Vagina (tissue), 2 donors: ENCODE measurements around the gene TENM4.

Source experiments
- POLR2A ChIP-seq, 2 donors: fragments of 450-650 bp; IDR thresholded peaks; one replicate each; pipeline ENCODE4 v1.6.1; 2017; ENCODE audit warnings: antibody characterized with exemption in 2 of 2, mild to moderate bottlenecking in 2 of 2, moderate library complexity in 2 of 2
- POLR2AphosphoS5 ChIP-seq, 2 donors: sonication (generic); formaldehyde crosslinking; IDR thresholded peaks; one replicate each; pipeline ENCODE4 v1.9.0; 2017; ENCODE audit warnings: antibody characterized with exemption in 2 of 2, mild to moderate bottlenecking in 2 of 2, low read depth in 1 of 2; ENCODE audit not compliant: insufficient read depth in 1 of 2
- TF ChIP-seq, protein P1 (sequence below), 3 experiments: fragments of 450-650 bp in 2 of 3; fragments of 200-600 bp in 1 of 3; sonication (generic) in 1 of 3; IDR thresholded peaks; one replicate each; pipeline ENCODE4 v1.5.1; 2017 to 2019; ENCODE audit warnings: antibody characterized with exemption in 3 of 3, mild to moderate bottlenecking in 2 of 3, moderate library complexity in 2 of 3

DNA sequence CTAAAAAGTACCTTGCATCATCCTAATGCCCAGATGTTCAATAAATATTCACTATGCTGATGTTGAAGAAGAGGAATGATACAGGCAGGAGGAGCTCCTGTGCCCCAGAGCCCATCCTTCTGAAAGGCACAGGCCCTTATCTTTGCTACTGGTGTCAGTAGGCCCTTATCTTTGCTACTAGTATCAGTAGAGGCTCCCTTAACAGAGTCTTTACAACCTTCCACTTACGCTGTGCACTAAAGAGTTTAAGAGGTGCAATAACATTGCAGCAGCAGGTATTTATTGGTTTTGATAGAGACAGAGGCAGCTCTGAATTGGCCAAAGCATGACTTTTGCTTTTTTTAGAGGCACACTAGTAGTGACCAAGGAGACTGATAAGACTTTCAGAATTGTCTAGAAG, 174.4 kb downstream of the TENM4 start:
- TF ChIP-seq POLR2AphosphoS5 (IDR thresholded peaks at IDR 0.05; ENCODE audit: insufficient read depth in 1 of 2, low read depth in 1 of 2) = no peak
- TF ChIP-seq POLR2A (IDR thresholded peaks at IDR 0.05) = no peak
- TF ChIP-seq, protein P1, sequence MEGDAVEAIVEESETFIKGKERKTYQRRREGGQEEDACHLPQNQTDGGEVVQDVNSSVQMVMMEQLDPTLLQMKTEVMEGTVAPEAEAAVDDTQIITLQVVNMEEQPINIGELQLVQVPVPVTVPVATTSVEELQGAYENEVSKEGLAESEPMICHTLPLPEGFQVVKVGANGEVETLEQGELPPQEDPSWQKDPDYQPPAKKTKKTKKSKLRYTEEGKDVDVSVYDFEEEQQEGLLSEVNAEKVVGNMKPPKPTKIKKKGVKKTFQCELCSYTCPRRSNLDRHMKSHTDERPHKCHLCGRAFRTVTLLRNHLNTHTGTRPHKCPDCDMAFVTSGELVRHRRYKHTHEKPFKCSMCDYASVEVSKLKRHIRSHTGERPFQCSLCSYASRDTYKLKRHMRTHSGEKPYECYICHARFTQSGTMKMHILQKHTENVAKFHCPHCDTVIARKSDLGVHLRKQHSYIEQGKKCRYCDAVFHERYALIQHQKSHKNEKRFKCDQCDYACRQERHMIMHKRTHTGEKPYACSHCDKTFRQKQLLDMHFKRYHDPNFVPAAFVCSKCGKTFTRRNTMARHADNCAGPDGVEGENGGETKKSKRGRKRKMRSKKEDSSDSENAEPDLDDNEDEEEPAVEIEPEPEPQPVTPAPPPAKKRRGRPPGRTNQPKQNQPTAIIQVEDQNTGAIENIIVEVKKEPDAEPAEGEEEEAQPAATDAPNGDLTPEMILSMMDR (IDR thresholded peaks at IDR 0.05) = no peak
